K562 (cell line): ENCODE data around the gene CFAP251.

Experiments
- CBFB ChIP-seq: sonication (generic); formaldehyde crosslinking; IDR thresholded peaks from 2 replicates; pipeline ENCODE4 v1.4.0; 2020; ENCODE audit warnings: mild to moderate bottlenecking, missing genetic modification reagents
- ESRRA ChIP-seq: fragments of 450-650 bp; IDR thresholded peaks from 2 replicates; pipeline ENCODE4 v1.6.1; 2014; ENCODE audit warnings: low read depth, mild to moderate bottlenecking, moderate library complexity, borderline replicate concordance
- FOXK2 ChIP-seq, 2 experiments: fragments of 450-650 bp; IDR thresholded peaks in 1 of 2; conservative IDR thresholded peaks in 1 of 2; 2 replicates each; pipeline ENCODE4 v1.6.1; 2016; ENCODE audit warnings: low read depth in 2 of 2, mild to moderate bottlenecking in 1 of 2
- SNRNP70 ChIP-seq: fragments of 200-400 bp; formaldehyde crosslinking; optimal IDR thresholded peaks from 2 replicates; pipeline ENCODE3; 2017; ENCODE audit warnings: low read depth, low read length
- TBL1XR1 ChIP-seq, 2 experiments: IDR thresholded peaks; 2 replicates each; pipeline ENCODE4 v1.6.1; 2012; ENCODE audit warnings: improper control_type of control experiment in 2 of 2, low read length in 2 of 2, mild to moderate bottlenecking in 1 of 2
- TCF7L2 ChIP-seq: fragments of 150-350 bp; IDR thresholded peaks from 2 replicates; pipeline ENCODE4 v1.6.1; 2016; ENCODE audit warnings: low read depth, mild to moderate bottlenecking, low read length, moderate library complexity
- ZBTB1 ChIP-seq: sonication (generic); formaldehyde crosslinking; IDR thresholded peaks from 2 replicates; pipeline ENCODE4 v1.8.1; 2023; ENCODE audit warnings: missing genetic modification reagents, low read depth, mild to moderate bottlenecking, borderline replicate concordance
- ZNF347 ChIP-seq: fragments of 450-650 bp; formaldehyde crosslinking; IDR thresholded peaks from 2 replicates; pipeline ENCODE4 v1.4.0; 2020; ENCODE audit warnings: low read depth, mild to moderate bottlenecking, moderate library complexity
- TF ChIP-seq, protein P1 (sequence below), 3 experiments: IDR thresholded peaks in 2 of 3; conservative IDR thresholded peaks in 1 of 3; 2 replicates each; pipeline ENCODE4 v1.5.1; 2011 to 2012; ENCODE audit warnings: low read length in 3 of 3, mild to moderate bottlenecking in 3 of 3, control low read depth in 2 of 3, improper control_type of control experiment in 1 of 3, inconsistent platforms in 1 of 3, low read depth in 1 of 3, mixed read lengths in 1 of 3, moderate library complexity in 1 of 3; ENCODE audit not compliant: insufficient read depth in 2 of 3

- TF ChIP-seq CBFB (CRISPR knock-in tag) (no peak), ZNF347 (no peak), ZBTB1 (CRISPR knock-in tag) (no peak), FOXK2 (conservative IDR thresholded peaks at IDR 0.05 in 1 of 2, IDR thresholded peaks at IDR 0.05 in 1 of 2; ENCODE audit: low read depth in 2 of 2) (no peak), TBL1XR1 (IDR thresholded peaks at IDR 0.05; ENCODE audit: low read length in 2 of 2) (no peak), TCF7L2 (no peak), SNRNP70 (no peak), ESRRA (no peak)
- TF ChIP-seq, protein P1, sequence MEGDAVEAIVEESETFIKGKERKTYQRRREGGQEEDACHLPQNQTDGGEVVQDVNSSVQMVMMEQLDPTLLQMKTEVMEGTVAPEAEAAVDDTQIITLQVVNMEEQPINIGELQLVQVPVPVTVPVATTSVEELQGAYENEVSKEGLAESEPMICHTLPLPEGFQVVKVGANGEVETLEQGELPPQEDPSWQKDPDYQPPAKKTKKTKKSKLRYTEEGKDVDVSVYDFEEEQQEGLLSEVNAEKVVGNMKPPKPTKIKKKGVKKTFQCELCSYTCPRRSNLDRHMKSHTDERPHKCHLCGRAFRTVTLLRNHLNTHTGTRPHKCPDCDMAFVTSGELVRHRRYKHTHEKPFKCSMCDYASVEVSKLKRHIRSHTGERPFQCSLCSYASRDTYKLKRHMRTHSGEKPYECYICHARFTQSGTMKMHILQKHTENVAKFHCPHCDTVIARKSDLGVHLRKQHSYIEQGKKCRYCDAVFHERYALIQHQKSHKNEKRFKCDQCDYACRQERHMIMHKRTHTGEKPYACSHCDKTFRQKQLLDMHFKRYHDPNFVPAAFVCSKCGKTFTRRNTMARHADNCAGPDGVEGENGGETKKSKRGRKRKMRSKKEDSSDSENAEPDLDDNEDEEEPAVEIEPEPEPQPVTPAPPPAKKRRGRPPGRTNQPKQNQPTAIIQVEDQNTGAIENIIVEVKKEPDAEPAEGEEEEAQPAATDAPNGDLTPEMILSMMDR (IDR thresholded peaks at IDR 0.05 in 2 of 3, conservative IDR thresholded peaks at IDR 0.05 in 1 of 3; ENCODE audit: insufficient read depth in 2 of 3, low read depth in 1 of 3, low read length in 3 of 3) = no peak
These were observed 100.5 kb downstream of the CFAP251 start for GRCh38 chr12:122018937-122019336.
